GM23248 (cell line): ENCODE measurements around the gene USP20.

Experiments used
- EZH2 ChIP-seq: fragments of 200-600 bp; sonication (generic); IDR thresholded peaks from 2 replicates; pipeline ENCODE4 v1.6.1; 2018; ENCODE audit warnings: antibody characterized with exemption, mild to moderate bottlenecking; ENCODE audit not compliant: insufficient read depth, poor library complexity, severe bottlenecking
- EZH2phosphoT487 ChIP-seq: fragments of 200-600 bp; sonication (generic); IDR thresholded peaks from 2 replicates; pipeline ENCODE4 v1.6.1; 2018; ENCODE audit warnings: antibody characterized with exemption, moderate library complexity, mild to moderate bottlenecking, low read depth; ENCODE audit not compliant: insufficient read depth

GRCh38 chr9:129865668-129866320 is 30.5 kb downstream of the USP20 start:
- TF ChIP-seq EZH2phosphoT487 = no peak
- TF ChIP-seq EZH2 = no peak
